Putamen (tissue), 1 donor: Measurements from ENCODE around the gene WWOX.

ENCODE experiments used
- DNase-seq: peaks from one replicate; pipeline ENCODE4 v3.0.0-alpha.2; 2016; ENCODE audit warnings: low spot score

The WWOX gene

DNA sequence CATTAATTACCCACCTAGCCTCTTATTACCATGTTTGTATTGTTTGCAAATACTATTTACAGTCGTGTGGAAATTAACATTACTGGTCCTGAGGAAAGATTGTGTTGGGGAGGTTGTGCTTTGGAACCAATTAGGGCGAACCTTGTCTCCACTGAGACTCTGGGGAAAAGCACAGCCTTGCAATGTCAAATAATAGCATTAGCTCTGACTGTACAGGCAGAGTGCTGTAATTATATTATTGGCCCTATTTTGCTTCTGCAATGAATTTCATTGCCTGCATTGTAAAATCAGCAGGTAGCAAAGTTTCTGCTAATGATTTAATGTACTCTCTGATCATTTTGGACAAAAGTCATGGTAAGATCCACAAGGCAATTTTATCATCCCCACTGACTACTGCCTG, 97.0 kb downstream of the WWOX start:
- no peak for DNase-seq

DNA sequence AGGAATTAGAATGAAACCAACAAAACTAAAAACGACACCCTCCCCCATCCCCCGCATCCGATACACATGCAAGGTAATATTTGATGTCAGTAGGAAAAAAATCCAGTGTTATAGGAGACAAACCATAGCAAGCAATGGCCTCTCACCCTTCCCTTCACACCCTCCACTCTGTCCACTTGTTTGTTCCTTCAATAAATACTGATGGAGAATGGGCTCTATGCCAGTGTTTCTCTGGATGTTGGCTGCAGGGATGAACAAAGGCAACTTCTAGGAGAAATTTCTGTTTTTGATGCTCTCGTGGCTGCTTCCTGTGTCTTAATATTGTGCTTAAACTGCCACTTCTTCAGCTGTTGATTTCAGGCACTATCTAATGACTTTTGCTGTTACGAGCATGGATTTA, 98.8 kb downstream of the WWOX start:
- no peak for DNase-seq

DNA sequence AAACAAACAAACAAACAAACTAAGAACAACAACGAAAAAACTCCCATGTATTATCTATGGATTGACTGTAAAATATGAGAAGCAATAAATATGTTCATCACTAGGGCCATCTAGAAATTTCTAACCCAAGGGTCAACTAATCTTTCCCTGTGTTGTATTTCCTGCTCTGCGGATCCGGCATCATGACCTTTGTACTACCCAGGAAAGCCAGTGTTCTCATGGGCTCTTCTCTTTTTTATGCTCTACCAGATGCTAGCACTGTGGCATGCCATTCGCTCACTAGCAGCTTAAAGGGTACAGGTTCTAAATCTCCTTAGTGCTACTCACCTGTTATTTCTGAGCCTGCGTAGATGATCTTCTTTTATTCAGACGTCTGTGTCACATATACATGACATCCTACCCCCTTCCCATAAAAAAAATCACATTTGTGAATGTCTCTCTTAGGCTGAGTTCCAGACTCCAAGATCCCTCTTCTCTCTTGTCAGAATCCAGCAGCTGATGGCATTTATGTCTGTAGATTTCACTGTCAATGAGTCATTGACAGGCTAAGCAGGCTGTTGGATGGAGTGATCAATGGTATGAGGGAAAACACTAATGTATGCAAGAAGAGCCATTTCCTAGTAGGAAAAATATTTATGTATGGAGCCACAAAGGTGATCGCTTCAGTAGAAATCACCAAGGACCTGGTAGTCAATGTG, 100.0 kb downstream of the WWOX start:
- no peak for DNase-seq

DNA sequence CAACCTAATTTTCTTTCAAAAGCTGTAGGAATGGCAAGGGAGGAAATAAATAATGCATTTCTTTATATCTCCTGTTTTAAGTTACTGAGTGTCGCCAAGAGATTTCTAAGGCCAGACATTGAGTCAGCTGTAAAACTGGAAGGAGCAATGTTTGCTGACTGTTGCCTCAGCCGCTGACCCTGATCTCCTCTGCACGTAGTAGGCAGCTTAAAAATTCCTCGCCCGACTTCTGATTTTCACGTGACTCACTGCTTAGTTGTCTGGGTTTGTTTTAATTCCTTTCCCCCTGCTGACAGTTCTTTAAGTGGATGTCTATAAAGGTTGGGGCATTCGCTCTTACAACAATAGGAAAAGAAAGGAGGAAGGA, 100.6 kb downstream of the WWOX start:
- DNase-seq = no peak

DNA sequence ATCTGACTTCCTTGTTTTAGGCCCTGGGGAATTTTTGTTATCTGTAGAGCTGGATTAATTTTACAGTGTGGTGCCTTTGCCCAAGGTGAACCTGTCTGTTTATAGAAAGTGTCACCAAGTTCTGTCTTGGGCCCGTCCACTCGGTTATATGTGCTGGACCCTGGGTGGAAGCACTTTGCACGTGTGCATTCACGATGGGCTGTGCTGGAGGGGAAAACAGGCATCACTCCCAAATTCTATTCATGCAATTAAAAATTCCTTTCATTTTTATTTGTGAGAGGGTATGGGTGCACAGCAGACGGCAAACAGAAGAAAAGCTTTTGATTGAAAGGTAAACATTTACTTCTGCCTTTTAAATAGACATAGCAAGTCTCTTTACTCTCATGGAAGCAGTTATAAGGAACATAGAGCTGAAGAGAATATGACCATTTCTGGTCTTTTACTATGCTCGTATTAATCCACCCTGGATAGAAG, 101.2 kb downstream of the WWOX start:
- no peak for DNase-seq

DNA sequence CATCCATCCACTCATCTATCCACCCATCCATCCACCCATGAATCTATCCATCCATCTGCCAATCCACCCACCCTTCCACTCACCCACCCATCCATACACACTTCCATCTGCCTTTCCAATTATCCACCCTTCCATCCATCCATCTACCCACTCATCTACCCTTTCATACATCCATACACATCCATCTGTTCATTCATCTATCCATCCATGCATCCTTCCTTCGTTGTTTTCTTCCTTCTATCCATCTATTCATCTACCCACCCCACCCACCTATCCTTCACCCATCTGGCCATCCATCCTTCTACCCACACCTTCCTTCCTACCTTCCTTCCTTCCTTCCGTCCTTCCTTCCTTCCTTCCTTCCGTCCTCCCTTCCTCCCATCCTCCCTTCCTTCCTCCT, 106.1 kb downstream of the WWOX start:
- no peak for DNase-seq

DNA sequence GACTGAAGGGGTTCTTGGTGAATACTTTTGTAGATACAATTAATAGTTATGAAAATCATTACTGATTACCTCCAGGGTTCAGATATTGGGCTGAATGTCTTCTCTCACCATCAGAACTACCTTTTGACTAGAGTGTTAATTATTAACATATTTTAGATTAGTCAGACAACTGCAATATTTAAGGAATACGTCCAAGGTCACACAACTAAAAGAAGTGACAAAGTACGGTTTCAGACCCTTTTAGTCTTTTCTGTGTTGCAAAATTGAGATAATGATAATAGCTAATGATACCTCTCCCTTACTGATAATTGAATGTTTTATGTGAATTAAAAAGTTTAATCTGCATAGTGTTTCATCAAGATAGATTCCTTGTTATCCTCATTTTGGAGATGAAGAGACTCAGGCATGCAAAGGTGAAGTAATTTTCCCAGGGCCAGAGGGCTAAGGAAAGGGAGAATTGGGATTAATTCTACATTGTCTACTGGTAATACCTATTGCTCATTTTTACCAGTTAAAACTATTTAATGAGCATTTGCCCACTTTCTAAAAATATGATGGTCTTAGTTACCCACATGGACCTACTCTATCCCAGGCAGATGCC, 107.3 kb downstream of the WWOX start:
- DNase-seq = no peak

DNA sequence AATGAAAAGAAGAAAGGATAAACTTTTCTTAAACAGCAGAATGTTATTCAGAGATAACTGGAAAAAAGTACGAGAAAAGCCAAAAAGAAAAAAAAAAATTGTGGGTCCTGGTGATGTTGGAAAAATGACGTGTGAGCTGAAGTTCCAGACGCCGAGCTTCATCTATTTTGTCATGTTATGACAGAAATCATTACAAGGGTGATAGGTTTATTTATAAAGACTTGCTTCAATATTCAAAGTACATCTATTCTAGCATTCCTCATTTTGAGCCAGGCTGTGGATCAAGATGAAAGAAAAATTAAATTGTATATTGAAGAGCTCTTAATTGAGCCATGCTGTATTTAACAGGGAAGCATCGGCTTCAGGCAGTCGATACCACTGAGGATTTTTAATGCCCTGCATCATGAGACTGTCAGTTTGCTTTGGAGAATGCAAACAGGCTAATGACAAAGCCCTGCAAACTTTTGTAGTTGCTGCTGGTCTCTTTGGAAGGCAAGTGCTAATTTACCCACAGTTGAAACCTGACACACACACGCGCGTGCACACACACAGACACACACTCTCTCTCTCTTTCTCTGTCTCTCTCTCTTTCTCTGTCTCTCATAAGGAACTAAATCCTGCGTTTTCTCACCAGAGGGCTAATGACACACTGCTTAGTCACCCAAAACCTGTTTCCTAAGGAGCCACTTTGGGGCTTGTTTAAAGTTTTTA, 110.7 kb downstream of the WWOX start:
- DNase-seq = no peak

DNA sequence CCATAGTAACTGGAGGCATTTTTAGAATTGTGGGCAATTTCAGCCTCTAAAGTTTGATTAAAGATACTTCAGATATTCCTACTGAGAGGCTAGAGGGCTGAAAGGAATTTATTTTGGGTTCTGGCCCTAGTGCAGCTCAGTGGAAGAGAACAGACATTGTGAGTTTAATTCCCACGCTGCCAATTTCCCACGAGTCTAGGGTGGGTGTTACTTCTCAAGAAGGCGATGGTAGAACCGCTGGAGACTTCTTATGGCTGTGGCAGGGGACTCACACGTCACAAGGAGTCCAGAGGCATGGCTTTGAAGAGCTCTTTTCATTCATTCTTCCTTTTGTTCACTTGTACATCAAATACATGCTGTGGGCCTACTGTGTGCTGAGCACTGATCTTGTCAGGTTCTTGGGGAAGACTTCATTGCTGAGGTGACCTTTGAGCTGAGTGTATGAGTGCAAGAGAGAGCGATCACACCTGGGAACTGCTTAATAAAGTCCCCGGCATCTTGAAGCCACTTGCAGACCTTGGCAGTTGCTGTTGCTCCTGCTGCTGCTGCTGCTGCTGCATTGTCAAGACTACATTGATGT, 111.7 kb downstream of the WWOX start:
- DNase-seq = no peak

DNA sequence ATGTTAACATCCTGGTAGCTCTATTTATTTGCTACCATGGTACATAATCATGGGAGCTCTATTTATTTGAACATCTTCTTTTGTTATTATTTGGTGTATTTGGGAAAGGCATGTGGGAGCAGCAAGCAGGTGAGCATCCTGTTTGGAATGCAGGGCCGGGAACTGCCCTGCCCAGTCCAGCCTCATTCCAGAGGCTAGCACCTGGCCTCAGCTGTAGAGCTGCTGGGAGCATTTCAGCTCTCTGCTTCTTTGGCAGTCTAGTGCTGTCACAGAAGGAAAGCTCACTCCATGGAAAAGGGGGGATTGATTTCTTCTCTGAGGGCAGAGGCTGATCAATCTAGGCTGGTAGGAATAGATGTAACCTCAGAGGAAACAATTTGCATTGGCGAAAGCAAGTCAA, 112.5 kb downstream of the WWOX start:
- DNase-seq = no peak

DNA sequence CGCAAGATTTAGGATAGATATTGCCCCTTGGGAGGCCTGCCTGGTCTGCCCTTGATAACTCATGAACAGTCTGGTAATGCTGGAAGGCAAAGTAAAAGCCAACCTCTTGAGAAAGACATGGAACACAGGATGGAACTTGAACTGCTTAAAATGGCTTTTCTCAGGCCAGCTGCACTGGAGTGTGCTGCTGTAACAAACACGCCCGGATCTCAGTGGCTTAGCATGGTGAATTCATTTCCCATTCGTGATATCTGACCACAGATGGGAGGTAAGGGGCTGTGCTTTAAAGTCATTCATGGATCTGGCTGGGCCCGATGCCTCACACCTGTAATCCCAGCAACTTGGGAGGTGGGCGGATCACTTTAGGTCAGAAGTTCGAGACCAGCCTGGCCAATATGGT, 113.2 kb downstream of the WWOX start:
- no peak for DNase-seq

DNA sequence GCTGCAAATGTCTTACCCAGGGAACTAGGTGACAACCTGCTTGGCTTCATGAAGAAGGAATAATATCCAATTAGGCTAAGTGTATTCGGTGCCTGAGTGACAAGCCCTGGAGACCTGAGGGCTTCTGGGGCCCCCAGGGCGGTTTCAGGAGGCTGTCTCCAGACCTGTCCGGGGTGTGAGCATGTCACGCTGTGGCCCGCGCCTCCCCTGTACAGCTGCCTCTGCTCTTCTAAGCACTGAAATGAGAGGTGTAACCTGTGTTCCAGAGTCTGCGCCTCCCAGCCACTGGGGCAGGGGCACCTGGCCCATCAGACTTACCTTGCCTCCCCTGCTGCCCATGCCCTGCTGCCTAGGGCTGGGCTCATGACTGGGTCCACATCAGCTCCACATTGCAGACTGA, 114.3 kb downstream of the WWOX start:
- DNase-seq = no peak

DNA sequence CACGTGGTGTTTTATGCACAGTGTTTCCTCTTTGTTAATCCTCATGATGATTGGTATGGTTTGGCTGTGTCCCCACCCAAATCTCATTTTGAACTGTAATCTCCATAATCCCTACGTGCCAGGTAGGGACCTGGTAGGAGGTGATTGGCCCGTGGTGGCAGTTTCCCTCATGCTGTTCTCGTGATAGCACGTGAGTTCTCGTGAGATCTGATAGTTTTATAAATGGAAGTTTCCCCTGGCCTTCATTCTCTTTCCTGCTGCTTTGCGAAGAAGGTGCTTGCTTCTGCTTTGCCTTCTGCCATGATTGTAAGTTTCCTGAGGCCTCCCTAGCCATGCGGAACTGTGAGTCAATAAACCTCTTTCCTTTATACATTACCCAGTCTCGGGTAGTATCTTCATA, 115.8 kb downstream of the WWOX start:
- no peak for DNase-seq

DNA sequence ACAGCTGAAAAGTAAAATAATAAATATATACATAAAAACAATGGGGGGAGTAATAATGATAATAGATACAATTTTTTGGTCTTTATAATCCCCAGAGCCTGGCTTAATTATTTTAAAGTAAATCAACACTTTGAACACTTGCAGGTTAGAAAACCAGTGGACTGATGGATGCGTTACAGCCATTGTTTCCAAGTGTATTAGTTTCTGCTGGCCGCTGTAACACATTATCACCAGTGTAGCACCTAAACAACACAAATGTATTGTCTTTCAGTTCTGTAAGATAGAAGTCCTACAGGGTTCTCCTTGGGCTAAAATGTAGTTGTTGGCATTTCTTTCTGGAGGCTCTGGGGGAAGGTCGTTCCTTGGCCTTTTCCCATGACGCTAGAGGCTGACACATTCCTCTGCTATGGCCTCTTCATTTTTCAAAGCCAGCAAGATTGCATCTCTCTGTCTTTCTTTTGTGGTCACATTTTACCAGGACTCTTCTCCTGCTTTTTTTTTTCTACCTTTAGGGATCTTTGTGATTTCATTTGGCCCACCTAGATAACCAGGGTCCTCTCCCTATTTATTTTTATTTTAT, 116.8 kb downstream of the WWOX start:
- no peak for DNase-seq

DNA sequence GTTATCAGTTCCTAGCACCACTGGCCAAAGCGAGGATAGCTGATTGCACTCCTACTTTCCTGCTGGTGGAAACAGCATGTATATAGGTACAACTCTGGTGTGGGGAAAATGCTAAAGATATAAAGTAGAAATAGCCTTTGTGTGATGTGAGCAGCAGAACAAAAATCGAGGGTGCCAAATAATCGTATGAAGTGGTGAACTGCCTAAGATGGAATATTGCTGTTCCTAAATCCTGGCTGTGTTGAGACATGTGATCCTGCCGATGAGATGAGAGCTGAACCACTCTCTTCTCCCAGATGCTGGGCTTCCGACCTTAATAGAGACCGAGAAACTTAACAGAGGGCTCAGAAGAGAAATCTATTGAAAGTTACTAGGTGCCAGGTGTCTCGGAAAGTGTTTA, 117.8 kb downstream of the WWOX start:
- no peak for DNase-seq

DNA sequence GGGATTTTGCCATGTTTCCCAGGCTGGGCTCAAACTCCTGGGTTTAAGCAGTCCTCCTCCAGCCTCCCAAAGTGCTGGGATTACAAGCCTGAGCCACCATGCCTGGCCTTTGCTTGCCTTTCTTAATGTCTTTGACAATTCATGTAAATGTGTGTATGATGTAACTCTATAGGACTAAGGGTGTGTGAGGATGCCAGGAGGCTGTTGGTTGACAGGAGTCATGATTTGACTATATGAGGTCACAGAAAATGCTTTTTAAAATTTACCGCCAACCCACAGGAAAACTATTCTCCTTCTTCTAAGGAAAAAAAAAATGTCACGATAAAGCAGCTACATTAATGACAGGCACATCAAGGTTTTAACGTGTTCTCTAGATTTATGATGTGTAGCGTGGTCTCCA, 118.8 kb downstream of the WWOX start:
- DNase-seq = no peak

DNA sequence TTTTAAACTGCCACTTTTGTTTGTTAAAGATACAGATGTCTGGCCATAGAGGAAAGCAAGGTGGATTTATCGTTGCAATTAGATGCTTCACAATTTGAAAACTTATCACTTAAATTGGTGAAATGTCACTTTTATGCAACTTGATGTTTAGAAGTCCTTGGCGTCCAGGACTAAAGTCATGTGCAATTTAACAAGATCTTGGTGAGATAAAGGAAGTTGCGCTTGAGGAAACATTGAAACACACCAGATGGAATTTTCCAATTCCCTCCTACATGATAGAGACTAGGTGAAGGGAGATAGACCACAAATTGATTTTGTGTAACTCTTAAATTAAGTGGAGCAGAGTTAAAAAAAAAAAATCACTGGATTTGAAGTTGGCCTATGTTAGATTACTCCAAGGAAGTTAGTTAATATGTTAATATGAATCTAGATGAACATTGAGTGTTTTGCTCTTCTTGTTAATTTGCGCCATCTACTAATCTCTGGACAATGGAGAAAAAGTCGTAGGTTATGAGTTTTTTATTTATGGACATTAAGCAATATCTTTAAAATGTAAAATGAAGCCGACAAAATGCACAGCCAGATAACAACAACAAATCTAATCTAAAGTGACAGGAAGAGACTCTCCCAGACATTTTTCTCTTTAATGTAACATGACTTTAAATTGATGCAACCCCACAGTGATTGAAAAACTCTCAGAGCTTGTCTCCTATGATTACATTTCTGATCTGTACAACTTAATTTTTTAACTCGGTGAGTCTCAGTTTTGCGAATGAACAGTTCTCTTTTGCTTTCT, 119.6 kb downstream of the WWOX start:
- no peak for DNase-seq

DNA sequence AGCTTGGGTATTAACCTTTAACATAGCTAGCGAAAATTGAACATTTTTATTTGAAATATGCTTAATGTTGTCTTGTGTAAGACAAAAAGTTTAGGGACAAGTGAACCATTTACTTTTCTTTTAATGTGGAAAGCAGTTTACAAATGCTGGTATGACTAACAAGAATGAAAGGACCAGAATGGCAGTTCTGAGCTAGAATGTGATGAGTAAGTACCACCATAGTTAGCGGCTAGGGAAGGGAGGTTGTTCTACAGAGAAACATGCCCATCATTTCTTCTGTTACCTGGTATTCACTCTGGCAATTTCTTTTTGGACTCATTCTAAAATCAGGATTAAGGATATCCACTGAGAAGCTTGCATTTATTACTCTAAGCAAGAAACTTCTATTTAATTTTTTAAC, 121.1 kb downstream of the WWOX start:
- no peak for DNase-seq

DNA sequence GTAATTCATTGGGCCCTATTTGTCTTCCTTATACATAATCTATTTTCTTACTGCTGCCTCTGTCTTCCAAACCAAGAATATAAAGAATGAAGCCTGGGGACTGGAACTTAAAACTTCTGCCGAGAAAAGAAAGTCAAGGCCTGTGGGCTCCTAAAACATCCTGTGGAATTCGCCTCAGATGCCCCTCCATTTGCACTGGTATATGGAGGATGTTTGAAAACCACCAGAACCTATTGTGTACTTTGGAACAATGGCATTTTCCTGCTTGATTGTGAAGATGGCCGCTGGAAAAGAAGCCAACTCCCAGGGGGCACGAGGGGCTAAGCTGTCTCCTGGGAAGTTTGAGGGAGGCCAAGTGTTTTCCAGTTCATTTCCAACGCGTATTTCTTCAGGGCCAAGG, 122.4 kb downstream of the WWOX start:
- no peak for DNase-seq

DNA sequence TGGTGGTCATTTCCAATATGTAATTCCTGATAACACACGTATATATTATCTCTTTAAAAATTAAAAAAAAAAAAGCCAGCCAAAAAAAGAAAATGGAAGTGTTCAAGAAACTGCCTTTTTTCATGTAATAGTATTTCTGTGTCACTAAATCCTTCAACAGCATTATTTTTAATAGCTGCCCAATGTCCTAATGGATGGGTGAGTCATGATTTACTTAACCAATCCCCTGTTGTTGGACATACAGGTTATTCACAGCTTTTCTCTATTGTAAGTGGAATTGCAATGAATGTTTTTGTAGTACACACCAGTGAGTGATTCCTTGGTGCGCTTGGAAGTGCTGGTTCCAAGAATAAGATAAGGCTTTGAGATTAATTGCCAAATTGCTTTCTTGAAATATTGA, 124.9 kb downstream of the WWOX start:
- DNase-seq = no peak

DNA sequence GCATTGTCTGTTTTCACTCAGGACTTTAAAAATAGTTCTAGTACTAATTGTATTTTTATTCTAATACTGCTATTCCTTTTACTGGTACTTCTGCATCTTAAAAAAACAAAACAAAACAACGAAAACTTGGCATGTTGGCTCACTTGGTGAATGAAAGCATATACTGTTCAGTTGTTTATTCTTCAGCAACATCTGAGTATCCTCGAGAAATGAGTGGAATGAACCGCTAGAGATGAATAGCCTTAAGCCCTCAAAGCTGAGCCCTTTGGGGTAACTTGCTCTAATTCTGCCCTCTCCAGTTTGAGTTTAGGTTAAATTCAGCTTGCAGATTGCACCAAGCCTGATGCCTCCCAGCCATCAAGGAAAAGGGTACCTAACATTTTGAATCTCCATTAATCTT, 126.5 kb downstream of the WWOX start:
- DNase-seq = no peak

DNA sequence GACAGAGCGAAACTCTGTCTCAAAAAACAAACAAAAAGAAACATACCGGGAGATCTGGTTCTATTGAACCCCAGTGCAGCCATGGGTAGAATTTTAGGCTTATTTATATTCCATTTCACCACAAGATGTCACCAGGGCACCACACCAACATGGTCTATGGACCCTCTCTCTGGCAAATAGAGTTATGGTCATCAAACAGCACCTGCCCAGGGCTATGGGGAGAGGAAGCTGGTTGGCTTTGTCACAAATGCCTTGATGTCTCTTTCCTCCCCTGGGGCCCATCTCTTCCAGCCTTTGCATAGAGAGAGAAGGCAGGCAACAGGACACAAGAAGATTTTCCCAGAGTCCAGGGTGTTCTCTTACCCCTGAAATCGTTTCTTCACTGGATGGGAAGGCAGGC, 128.4 kb downstream of the WWOX start:
- DNase-seq = no peak
